Measurements from ENCODE around the gene SCAANT1.
A peak's percentile ranks its signal among the peaks of the same experiment; 100 is the strongest.

The SCAANT1 gene

GRCh38 chr3:63867225-63867624, 45.0 kb downstream of the SCAANT1 start:
- Histone ChIP-seq H3K36me3 (peaks cover 4% of the 10 kb centered on the region), H3K4me1 (no peaks in the 10 kb centered on the region), H3K9me3 (no peaks in the 10 kb centered on the region; the same call in 1 of the 2 replicates), H3K27me3 (no peaks in the 10 kb centered on the region), H3K4me3 (ENCODE audit: low read depth, low read length) (no peak overlapping the region)
- TF ChIP-seq CTCF (IDR thresholded peaks at IDR 0.05; ENCODE audit: low read depth, low read length), result no peak
- no peak for DNase-seq

- Histone ChIP-seq H3K36me3 (peaks cover 4% of the 10 kb centered on the region), H3K4me1 (no peaks in the 10 kb centered on the region), H3K4me3 (ENCODE audit: low read depth, low read length) (peak overlapping the region; percentile 68), H3K9me3 (no peaks in the 10 kb centered on the region; the same call in 1 of the 2 replicates), H3K27me3 (no peaks in the 10 kb centered on the region)
- no peak for TF ChIP-seq CTCF (IDR thresholded peaks at IDR 0.05; ENCODE audit: low read depth, low read length)
- DNase-seq, result no peak
Measured at GRCh38 chr3:63864965-63865327, 47.2 kb downstream of the SCAANT1 start.

GRCh38 chr3:63864008-63864964, 47.9 kb downstream of the SCAANT1 start:
- Histone ChIP-seq H3K4me3 (ENCODE audit: low read depth, low read length) (peak overlapping the region; percentile 68), H3K36me3 (peaks cover 4% of the 10 kb centered on the region), H3K9me3 (no peaks in the 10 kb centered on the region; the same call in 1 of the 2 replicates), H3K27me3 (no peaks in the 10 kb centered on the region), H3K4me1 (no peaks in the 10 kb centered on the region)
- TF ChIP-seq CTCF (IDR thresholded peaks at IDR 0.05; ENCODE audit: low read depth, low read length), result no peak
- peak; percentile 32 for DNase-seq

GRCh38 chr3:63863150-63864007, 48.8 kb downstream of the SCAANT1 start, which contains the start of the genes ATXN7 and THOC7:
ATXN7 (plus strand) TSS chr3:63863867; CDS start chr3:63912599, 48,732 bp downstream.
THOC7 (minus strand) TSS chr3:63863805; CDS start chr3:63863790, 15 bp downstream.
- H3K36me3 ChIP-seq, result peaks cover 4% of the 10 kb centered on the region
- H3K4me1 ChIP-seq, result no peaks in the 10 kb centered on the region
- no peaks in the 10 kb centered on the region; the same call in 1 of the 2 replicates for H3K9me3 ChIP-seq
- peak within 1 kb of the TSS; percentile 88 for H3K4me3 ChIP-seq (ENCODE audit: low read depth, low read length)
- no peaks in the 10 kb centered on the region for H3K27me3 ChIP-seq
- DNase-seq, result peak; percentile 81
- no peak for TF ChIP-seq CTCF (IDR thresholded peaks at IDR 0.05; ENCODE audit: low read depth, low read length)

GRCh38 chr3:63862804-63863149, 49.4 kb downstream of the SCAANT1 start:
- Histone ChIP-seq H3K9me3 (no peaks in the 10 kb centered on the region; the same call in 1 of the 2 replicates), H3K4me1 (no peaks in the 10 kb centered on the region), H3K36me3 (peaks cover 4% of the 10 kb centered on the region), H3K27me3 (no peaks in the 10 kb centered on the region), H3K4me3 (ENCODE audit: low read depth, low read length) (peak overlapping the region; percentile 88)
- no peak for TF ChIP-seq CTCF (IDR thresholded peaks at IDR 0.05; ENCODE audit: low read depth, low read length)
- DNase-seq, result no peak
